A549 (cell line): ENCODE results near the gene KLHL2. TPM values are rescaled to one million over a fixed set of nuclear protein-coding genes. Genes with fewer than 3 reads are reported as not detected.
A peak's percentile ranks its signal among the peaks of the same experiment; 100 is the strongest.

Source experiments
- ATAC-seq, 2 experiments: fragments of 200-7000 bp in 1 of 2; fragments of >200 bp in 1 of 2; cut with Nextera tagmentation in 1 of 2; cut with Tn5 transposase in 1 of 2; 3 replicates each; pipeline versions ENCODE4 v1.8.0 to v1.9.1; 2018 to 2020; ENCODE audit warnings: mild to moderate bottlenecking in 1 of 2, moderate library complexity in 1 of 2
- CTCF ChIA-PET: fragments of 300-600 bp; sonication (Branson Sonifier 250); formaldehyde crosslinking; extraction: SDS; loops from one replicate; lab custom pipeline; 2021; ENCODE audit warnings: antibody characterized with exemption, inconsistent platforms; lab: Yijun Ruan, JAX
- POLR2A ChIA-PET: fragments of 350-600 bp; formaldehyde crosslinking; extraction: SDS; loops from one replicate; lab custom pipeline; 2021; ENCODE audit warnings: antibody characterized with exemption, inconsistent platforms; lab: Yijun Ruan, JAX
- DNase-seq, 2 experiments: peaks; one replicate each; pipeline versions ENCODE4 v3.0.0 to v3.0.0-alpha.2; 2011 to 2016; ENCODE audit warnings: low read depth in 1 of 2, low spot score in 1 of 2
- FAIRE-seq: peaks from 2 replicates; lab custom pipeline; 2011; peaks lifted over from hg19 to GRCh38; lab: Jason Lieb, UNC
- H3K27ac ChIP-seq, 2 experiments: fragments of >200 bp; sonication (Bioruptor Twin); formaldehyde crosslinking; 3 replicates each; pipeline ENCODE4 v1.5.1; 2016 to 2017
- H3K4me1 ChIP-seq: fragments of >200 bp; sonication (Bioruptor Twin); formaldehyde crosslinking; 3 replicates; pipeline ENCODE4 v1.6.1; 2016
- H3K4me2 ChIP-seq: fragments of >200 bp; sonication (Bioruptor Twin); formaldehyde crosslinking; 3 replicates; pipeline ENCODE4 v1.6.1; 2016
- H3K4me3 ChIP-seq: fragments of >200 bp; sonication (Bioruptor Twin); formaldehyde crosslinking; 3 replicates; pipeline ENCODE4 v1.5.1; 2016
- H3K9me3 ChIP-seq: fragments of >200 bp; sonication (Bioruptor Twin); formaldehyde crosslinking; 3 replicates; pipeline ENCODE4 v1.6.1; 2016
- CTCF ChIP-seq: fragments of >200 bp; sonication (Bioruptor Twin); formaldehyde crosslinking; IDR thresholded peaks from 3 replicates; pipeline ENCODE4 v1.5.1; 2016
- HDAC2 ChIP-seq: fragments of 200-600 bp; sonication (generic); IDR thresholded peaks from 2 replicates; pipeline ENCODE4 v1.6.1; 2016
- HES2 ChIP-seq: fragments of >200 bp; sonication (Bioruptor Twin); formaldehyde crosslinking; IDR thresholded peaks from 2 replicates; pipeline ENCODE4 v1.6.1; 2016
- KDM1A ChIP-seq: fragments of 200-600 bp; sonication (generic); IDR thresholded peaks from 2 replicates; pipeline ENCODE4 v1.6.1; 2016; ENCODE audit warnings: low read depth, mild to moderate bottlenecking
- MAFK ChIP-seq: fragments of 450-650 bp; IDR thresholded peaks from 2 replicates; pipeline ENCODE4 v1.6.1; 2014; ENCODE audit not compliant: partially characterized antibody
- MAZ ChIP-seq: fragments of 150-350 bp; IDR thresholded peaks from 2 replicates; pipeline ENCODE4 v1.6.1; 2014; ENCODE audit warnings: antibody characterized with exemption, low read depth, low read length, borderline replicate concordance
- MYC ChIP-seq: IDR thresholded peaks from 2 replicates; pipeline ENCODE4 v1.6.1; 2012; ENCODE audit warnings: mild to moderate bottlenecking, inconsistent platforms, low read length, improper control_type of control experiment, borderline replicate concordance
- PBX3 ChIP-seq: IDR thresholded peaks from 2 replicates; pipeline ENCODE4 v1.6.1; 2012
- PHF8 ChIP-seq: fragments of 200-600 bp; sonication (generic); IDR thresholded peaks from 2 replicates; pipeline ENCODE4 v1.6.1; 2016; ENCODE audit warnings: low read depth, mild to moderate bottlenecking, antibody characterized with exemption, moderate library complexity, borderline replicate concordance
- POLR2AphosphoS2 ChIP-seq: conservative IDR thresholded peaks from 2 replicates; pipeline ENCODE4 v1.6.1; 2012; ENCODE audit warnings: low read length, improper control_type of control experiment, inconsistent platforms
- RARB ChIP-seq: fragments of 250-450 bp; sonication (Bioruptor Pico); IDR thresholded peaks from 2 replicates; pipeline ENCODE4 v1.8.0; 2021; ENCODE audit warnings: mild to moderate bottlenecking, moderate library complexity
- SMC3 ChIP-seq: fragments of >200 bp; sonication (Bioruptor Twin); formaldehyde crosslinking; IDR thresholded peaks from 3 replicates; pipeline ENCODE4 v1.6.1; 2018; ENCODE audit warnings: inconsistent platforms
- TFCP2L1 ChIP-seq: fragments of 250-450 bp; sonication (Bioruptor Pico); IDR thresholded peaks from 2 replicates; pipeline ENCODE4 v1.5.0; 2021; ENCODE audit warnings: mild to moderate bottlenecking
- ZNF302 ChIP-seq: fragments of 250-450 bp; sonication (Bioruptor Pico); IDR thresholded peaks from 2 replicates; pipeline ENCODE4 v1.9.0; 2021; ENCODE audit warnings: inconsistent platforms, mild to moderate bottlenecking, moderate library complexity
- WGBS: methylation state at CpG from one replicate; pipeline ENCODE4 v1.1.6; 2017; ENCODE audit errors: missing lambda C conversion rate; 5-methylcytosine and 5-hydroxymethylcytosine counted together
- polyA plus RNA-seq, 4 experiments: library from polyadenylated mRNA; depleted of rRNA in 3 of 4; stranded (reverse); fragments of >200 nt; fragmentation: RNase III in 1 of 4; extraction: RNeasy Plus Mini Kit Qiagen cat#74134 plus additional on column Dnase treatment in 1 of 4; gene quantifications; 2 replicates in 3 of 4; 3 replicates in 1 of 4; pipeline ENCODE4 v1.2.3, GENCODE V29; 2011 to 2017
- TF ChIP-seq, protein P1 (sequence below): fragments of 150-350 bp; IDR thresholded peaks from 2 replicates; pipeline ENCODE4 v1.6.1; 2014; ENCODE audit warnings: low read depth, mild to moderate bottlenecking, low read length
- TF ChIP-seq, protein P2 (sequence below): fragments of >200 bp; sonication (Bioruptor Twin); formaldehyde crosslinking; IDR thresholded peaks from 3 replicates; pipeline ENCODE4 v1.6.1; 2016
- TF ChIP-seq, protein P3 (sequence below): IDR thresholded peaks from 2 replicates; pipeline ENCODE4 v1.6.1; 2012

KLHL2 gene
- polyA plus RNA-seq, 2 of the 4 experiments (the other 2 are of a cell fraction): 13.6 to 21.6 TPM

DNA sequence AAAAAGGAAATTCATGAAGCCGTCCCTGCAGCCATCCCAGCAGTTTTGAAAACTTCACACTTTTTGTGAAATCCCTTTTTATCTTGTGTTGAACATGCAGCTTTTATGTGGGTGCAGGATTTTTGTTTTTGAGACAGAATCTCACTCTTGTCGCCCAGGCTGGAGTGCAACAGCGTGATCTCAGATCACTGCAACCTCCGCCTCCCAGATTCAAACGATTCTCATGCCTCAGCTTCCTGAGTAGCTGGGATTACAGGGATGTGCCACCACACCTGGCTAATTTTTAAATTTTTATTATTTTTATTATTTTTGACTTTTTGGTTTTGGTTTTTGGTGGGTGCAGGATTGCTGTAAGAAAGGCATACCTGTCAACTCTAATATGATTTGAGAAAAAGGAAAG, 112.1 kb downstream of the KLHL2 start:
- Histone ChIP-seq H3K27ac (no peak overlapping the region), H3K4me3 (no peak overlapping the region)
- no peak for DNase-seq
- TF ChIP-seq MAZ (no peak), PBX3 (no peak), PHF8 (no peak), TFCP2L1 (CRISPR knock-in tag) (no peak), HES2 (no peak), SMC3 (no peak), CTCF (no peak)
- TF ChIP-seq, protein P1, sequence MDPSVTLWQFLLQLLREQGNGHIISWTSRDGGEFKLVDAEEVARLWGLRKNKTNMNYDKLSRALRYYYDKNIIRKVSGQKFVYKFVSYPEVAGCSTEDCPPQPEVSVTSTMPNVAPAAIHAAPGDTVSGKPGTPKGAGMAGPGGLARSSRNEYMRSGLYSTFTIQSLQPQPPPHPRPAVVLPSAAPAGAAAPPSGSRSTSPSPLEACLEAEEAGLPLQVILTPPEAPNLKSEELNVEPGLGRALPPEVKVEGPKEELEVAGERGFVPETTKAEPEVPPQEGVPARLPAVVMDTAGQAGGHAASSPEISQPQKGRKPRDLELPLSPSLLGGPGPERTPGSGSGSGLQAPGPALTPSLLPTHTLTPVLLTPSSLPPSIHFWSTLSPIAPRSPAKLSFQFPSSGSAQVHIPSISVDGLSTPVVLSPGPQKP: no peak
- TF ChIP-seq, protein P2, sequence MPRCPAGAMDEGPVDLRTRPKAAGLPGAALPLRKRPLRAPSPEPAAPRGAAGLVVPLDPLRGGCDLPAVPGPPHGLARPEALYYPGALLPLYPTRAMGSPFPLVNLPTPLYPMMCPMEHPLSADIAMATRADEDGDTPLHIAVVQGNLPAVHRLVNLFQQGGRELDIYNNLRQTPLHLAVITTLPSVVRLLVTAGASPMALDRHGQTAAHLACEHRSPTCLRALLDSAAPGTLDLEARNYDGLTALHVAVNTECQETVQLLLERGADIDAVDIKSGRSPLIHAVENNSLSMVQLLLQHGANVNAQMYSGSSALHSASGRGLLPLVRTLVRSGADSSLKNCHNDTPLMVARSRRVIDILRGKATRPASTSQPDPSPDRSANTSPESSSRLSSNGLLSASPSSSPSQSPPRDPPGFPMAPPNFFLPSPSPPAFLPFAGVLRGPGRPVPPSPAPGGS: no peak
- TF ChIP-seq, protein P3, sequence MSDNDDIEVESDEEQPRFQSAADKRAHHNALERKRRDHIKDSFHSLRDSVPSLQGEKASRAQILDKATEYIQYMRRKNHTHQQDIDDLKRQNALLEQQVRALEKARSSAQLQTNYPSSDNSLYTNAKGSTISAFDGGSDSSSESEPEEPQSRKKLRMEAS: no peak
- TF ChIP-seq, all 56 proteins: peak for 0
- ChIA-PET POLR2A (no interaction called here), CTCF (interaction anchor here (0.7 to 1.4 kb wide), 2 partner anchors 24 to 188 kb away, joined by 4 read pairs; no protein-coding TSS in a partner anchor)
- no peak overlapping the region for H3K4me2 ChIP-seq
- no peaks in the 10 kb centered on the region for H3K4me1 ChIP-seq
- WGBS: 93% methylated on average over 5 of the region's 5 CpGs
- ATAC-seq: no peak
- FAIRE-seq: no peak
- no peaks in the 10 kb centered on the region for H3K9me3 ChIP-seq

- 92% methylated on average over 7 of the region's 7 CpGs for WGBS
- no peak for ATAC-seq
- H3K4me1 ChIP-seq: peaks cover 19% of the 10 kb centered on the region; the same call in 2 of the 3 replicates
- no peaks in the 10 kb centered on the region for H3K9me3 ChIP-seq
- no peak overlapping the region for H3K4me2 ChIP-seq
- H3K4me3 ChIP-seq: no peak overlapping the region
- H3K27ac ChIP-seq: no peak overlapping the region
- no peak for DNase-seq
- no peak for FAIRE-seq
- no peak for TF ChIP-seq POLR2AphosphoS2
- no peak for TF ChIP-seq HES2
- no peak for TF ChIP-seq SMC3
- TF ChIP-seq KDM1A: no peak
- no peak for TF ChIP-seq RARB (CRISPR knock-in tag)
- no peak for TF ChIP-seq HDAC2
- no peak for TF ChIP-seq ZNF302 (CRISPR knock-in tag)
- TF ChIP-seq MYC: no peak
- CTCF ChIA-PET: no interaction called here
- POLR2A ChIA-PET: no interaction called here
Observed at GRCh38 chr4:165324236-165324917, 117.0 kb downstream of the KLHL2 start.

DNA sequence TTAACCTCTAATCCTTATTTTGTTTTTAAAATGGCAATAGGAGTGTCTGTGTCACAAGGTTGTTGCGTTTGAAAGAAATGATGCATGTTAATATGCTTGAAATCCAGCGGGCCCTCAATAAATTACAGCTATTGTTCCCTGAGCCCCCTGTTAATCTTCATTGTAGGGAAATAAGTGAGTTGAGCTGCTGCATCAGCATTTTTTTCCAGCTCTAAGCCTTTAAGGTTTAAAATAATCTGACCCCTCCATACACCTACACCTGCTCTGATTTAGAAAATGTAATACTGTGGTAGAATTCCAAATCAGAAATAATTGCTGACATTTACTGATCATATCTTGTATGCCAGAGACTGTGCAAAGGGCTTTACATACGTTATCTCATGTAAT, 117.5 kb downstream of the KLHL2 start:
- Histone ChIP-seq H3K4me1 (peaks cover 22% of the 10 kb centered on the region; the same call in 2 of the 3 replicates), H3K4me3 (no peak overlapping the region), H3K27ac (no peak overlapping the region), H3K9me3 (no peaks in the 10 kb centered on the region)
- WGBS: 87% methylated on average over 3 of the region's 3 CpGs
- DNase-seq (no peak), ATAC-seq (no peak)
- POLR2A ChIA-PET: no interaction called here
- peak; percentile 67 for TF ChIP-seq MAFK
- TF ChIP-seq, protein P1: no peak
- TF ChIP-seq, all 56 proteins: peak for 1
- CTCF ChIA-PET: no interaction called here
- H3K4me2 ChIP-seq: no peak overlapping the region
- FAIRE-seq: no peak
